ENCODE results near the gene KIZ. TPM values are rescaled to one million over a fixed set of nuclear protein-coding genes. Genes with fewer than 3 reads are reported as not detected.

The KIZ gene, protein sequence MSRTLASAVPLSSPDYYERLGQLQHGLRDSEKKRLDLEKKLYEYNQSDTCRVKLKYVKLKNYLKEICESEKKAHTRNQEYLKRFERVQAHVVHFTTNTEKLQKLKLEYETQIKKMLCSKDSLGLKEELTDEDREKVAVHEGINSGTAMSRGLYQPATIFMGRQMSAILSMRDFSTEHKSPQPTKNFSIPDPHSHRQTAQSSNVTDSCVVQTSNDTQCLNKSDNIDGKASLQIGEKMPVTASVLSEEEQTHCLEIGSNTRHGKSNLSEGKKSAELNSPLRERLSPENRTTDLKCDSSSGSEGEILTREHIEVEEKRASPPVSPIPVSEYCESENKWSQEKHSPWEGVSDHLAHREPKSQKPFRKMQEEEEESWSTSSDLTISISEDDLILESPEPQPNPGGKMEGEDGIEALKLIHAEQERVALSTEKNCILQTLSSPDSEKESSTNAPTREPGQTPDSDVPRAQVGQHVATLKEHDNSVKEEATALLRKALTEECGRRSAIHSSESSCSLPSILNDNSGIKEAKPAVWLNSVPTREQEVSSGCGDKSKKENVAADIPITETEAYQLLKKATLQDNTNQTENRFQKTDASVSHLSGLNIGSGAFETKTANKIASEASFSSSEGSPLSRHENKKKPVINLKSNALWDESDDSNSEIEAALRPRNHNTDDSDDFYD
- 13.2 and 32.0 TPM in 2 replicates for total RNA-seq (2014; rRNA removed; shearing (Covaris generic))

- peak; percentile 84 to 97 for DNase-seq (ENCODE audit: low read depth in 1 of 2, low spot score in 2 of 2)
- H3K27me3 ChIP-seq (replicated peaks): no peaks in the 10 kb centered on the region
- H3K4me1 ChIP-seq (replicated peaks): peaks cover 11% of the 10 kb centered on the region; the same call in 1 of the 2 replicates
- peak within 1 kb of the TSS; percentile 69 for H3K4me3 ChIP-seq
- no peaks in the 10 kb centered on the region for H3K9me3 ChIP-seq (replicated peaks)
- peaks cover 3% of the 10 kb centered on the region; the same call in 1 of the 2 replicates for H3K36me3 ChIP-seq
- peak within 1 kb of the TSS; percentile 42 for H3K27ac ChIP-seq
Observed at GRCh38 chr20:21125849-21126580, at the start of gene KIZ. Gene KIZ, plus strand, starts transcription at chr20:21126082. Its CDS starts 34 bp downstream, at chr20:21126116.

DNA sequence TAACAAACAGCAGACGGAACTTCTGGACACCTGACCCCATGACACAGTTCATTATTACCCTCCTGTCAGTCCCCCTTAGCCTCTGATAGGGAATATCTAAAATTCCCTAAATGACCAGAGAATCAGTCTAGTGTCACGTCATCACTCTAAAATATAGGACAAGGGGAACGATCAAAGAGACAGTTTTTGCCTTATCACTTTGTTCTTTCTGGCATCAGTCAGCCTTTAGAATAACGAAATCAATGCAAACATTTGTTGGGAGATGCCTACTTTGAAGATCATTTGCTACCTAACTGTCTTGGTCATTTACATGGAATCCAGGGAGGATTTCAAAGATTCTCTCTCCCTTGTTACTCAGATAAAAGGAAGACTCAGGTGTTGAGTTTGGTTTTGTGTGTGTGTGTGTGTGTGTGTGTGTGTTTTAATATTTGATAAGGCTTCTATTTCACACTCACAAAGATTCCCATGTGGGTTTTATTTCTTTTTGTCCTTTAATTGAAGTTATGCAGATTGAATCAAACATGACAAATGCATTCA is 48.0 kb upstream of the KIZ start:
- Histone ChIP-seq H3K4me1 (replicated peaks) (peaks cover 4% of the 10 kb centered on the region; the same call in 1 of the 2 replicates), H3K9me3 (replicated peaks) (no peaks in the 10 kb centered on the region), H3K27me3 (replicated peaks) (no peaks in the 10 kb centered on the region), H3K4me3 (no peak overlapping the region), H3K36me3 (no peaks in the 10 kb centered on the region), H3K27ac (no peak overlapping the region)
- no peak for DNase-seq (ENCODE audit: low read depth in 1 of 2, low spot score in 2 of 2)

DNA sequence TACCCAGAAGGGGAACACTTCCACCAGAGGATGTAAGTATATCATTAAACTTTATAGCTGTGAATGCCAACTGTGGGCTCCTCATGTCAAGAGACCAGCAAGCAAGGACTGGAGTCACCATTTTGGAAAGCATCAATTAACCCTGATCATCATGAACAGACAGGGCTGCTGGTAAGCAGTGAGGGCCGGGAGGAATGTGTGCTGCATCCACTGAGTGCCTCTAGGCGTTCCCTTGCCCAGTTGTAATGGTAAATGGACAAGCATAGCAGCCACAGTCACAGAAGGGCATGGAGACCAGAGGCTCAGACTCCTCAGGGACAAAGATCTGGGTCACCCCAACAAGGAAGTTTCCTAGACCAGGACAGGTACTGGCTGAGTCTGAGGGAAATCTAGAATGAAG is 43.3 kb upstream of the KIZ start:
- Histone ChIP-seq H3K4me3 (no peak overlapping the region), H3K27ac (no peak overlapping the region), H3K9me3 (replicated peaks) (no peaks in the 10 kb centered on the region), H3K36me3 (no peaks in the 10 kb centered on the region), H3K4me1 (replicated peaks) (no peaks in the 10 kb centered on the region), H3K27me3 (replicated peaks) (peaks cover 4% of the 10 kb centered on the region; the same call in 1 of the 2 replicates)
- DNase-seq (ENCODE audit: low read depth in 1 of 2, low spot score in 2 of 2): no peak

GRCh38 chr20:21083825-21084325 is 42.0 kb upstream of the KIZ start:
- H3K27me3 ChIP-seq (replicated peaks): peaks cover 10% of the 10 kb centered on the region
- H3K4me3 ChIP-seq: no peak overlapping the region
- DNase-seq (ENCODE audit: low read depth in 1 of 2, low spot score in 2 of 2): no peak
- no peak overlapping the region for H3K27ac ChIP-seq
- no peaks in the 10 kb centered on the region for H3K9me3 ChIP-seq (replicated peaks)
- no peaks in the 10 kb centered on the region for H3K36me3 ChIP-seq
- no peaks in the 10 kb centered on the region for H3K4me1 ChIP-seq (replicated peaks)

GRCh38 chr20:21087862-21088540 is 37.9 kb upstream of the KIZ start:
- Histone ChIP-seq H3K4me1 (replicated peaks) (peaks cover 9% of the 10 kb centered on the region; the same call in 1 of the 2 replicates), H3K36me3 (no peaks in the 10 kb centered on the region), H3K4me3 (no peak overlapping the region), H3K9me3 (replicated peaks) (no peaks in the 10 kb centered on the region), H3K27me3 (replicated peaks) (peaks cover 19% of the 10 kb centered on the region), H3K27ac (no peak overlapping the region)
- no peak for DNase-seq (ENCODE audit: low read depth in 1 of 2, low spot score in 2 of 2)

- Histone ChIP-seq H3K36me3 (no peaks in the 10 kb centered on the region), H3K4me3 (no peak overlapping the region), H3K27ac (no peak overlapping the region), H3K4me1 (replicated peaks) (peaks cover 9% of the 10 kb centered on the region; the same call in 1 of the 2 replicates), H3K9me3 (replicated peaks) (no peaks in the 10 kb centered on the region), H3K27me3 (replicated peaks) (peaks cover 19% of the 10 kb centered on the region)
- peak in 1 of 2 experiments; percentile 26 for DNase-seq (ENCODE audit: low read depth in 1 of 2, low spot score in 2 of 2)
Observed at GRCh38 chr20:21089391-21089790, 36.5 kb upstream of the KIZ start.

- Histone ChIP-seq H3K4me3 (no peak overlapping the region), H3K9me3 (replicated peaks) (no peaks in the 10 kb centered on the region), H3K27ac (no peak overlapping the region), H3K4me1 (replicated peaks) (peaks cover 9% of the 10 kb centered on the region; the same call in 1 of the 2 replicates), H3K27me3 (replicated peaks) (peaks cover 21% of the 10 kb centered on the region), H3K36me3 (no peaks in the 10 kb centered on the region)
- DNase-seq (ENCODE audit: low read depth in 1 of 2, low spot score in 2 of 2): no peak
Observed at GRCh38 chr20:21090111-21090618, 35.7 kb upstream of the KIZ start.

DNA sequence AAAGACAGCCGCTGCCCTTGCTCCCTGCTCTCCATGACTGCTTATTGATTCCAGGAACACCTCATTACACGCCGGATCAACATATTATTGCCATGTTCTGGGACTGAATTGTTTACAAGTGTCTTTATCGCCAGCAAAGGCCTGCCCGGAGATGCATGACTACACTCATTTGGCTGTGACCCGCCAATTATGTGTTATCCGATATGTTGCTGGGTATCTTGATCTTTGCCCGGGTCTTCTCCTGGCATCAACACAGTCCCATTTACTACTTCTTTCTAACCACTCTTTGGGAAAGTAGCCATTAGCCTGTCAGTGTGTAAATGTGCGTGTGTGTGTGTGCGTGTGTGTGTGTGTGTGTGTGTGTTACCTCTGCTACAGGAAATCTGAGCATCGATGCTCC is 35.2 kb upstream of the KIZ start:
- Histone ChIP-seq H3K4me3 (no peak overlapping the region), H3K27me3 (replicated peaks) (peaks cover 23% of the 10 kb centered on the region), H3K9me3 (replicated peaks) (no peaks in the 10 kb centered on the region), H3K27ac (no peak overlapping the region), H3K36me3 (no peaks in the 10 kb centered on the region), H3K4me1 (replicated peaks) (peaks cover 9% of the 10 kb centered on the region; the same call in 1 of the 2 replicates)
- DNase-seq (ENCODE audit: low read depth in 1 of 2, low spot score in 2 of 2): no peak

DNA sequence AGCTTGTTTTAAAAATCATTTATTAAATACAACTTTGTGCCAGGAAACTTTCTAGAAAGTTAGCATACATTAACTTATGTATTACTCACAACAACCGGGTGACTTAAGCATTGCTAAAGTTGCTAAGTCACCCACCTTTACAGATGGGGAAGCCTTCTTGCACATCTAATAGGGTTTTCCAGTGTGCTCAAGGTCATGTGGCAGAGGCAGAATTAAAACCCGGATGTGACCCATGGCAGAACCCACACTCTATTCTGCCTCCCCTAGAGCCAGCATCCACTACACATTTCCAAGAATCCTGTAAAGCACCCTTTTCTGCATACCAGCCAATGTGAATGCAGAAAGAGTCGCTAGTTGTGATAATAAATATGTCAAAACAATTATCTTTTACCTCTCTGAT is 33.1 kb upstream of the KIZ start:
- H3K4me1 ChIP-seq (replicated peaks): peaks cover 9% of the 10 kb centered on the region; the same call in 1 of the 2 replicates
- no peaks in the 10 kb centered on the region for H3K9me3 ChIP-seq (replicated peaks)
- H3K27me3 ChIP-seq (replicated peaks): peaks cover 27% of the 10 kb centered on the region
- DNase-seq (ENCODE audit: low read depth in 1 of 2, low spot score in 2 of 2): no peak
- H3K36me3 ChIP-seq: no peaks in the 10 kb centered on the region
- H3K27ac ChIP-seq: no peak overlapping the region
- H3K4me3 ChIP-seq: no peak overlapping the region

DNA sequence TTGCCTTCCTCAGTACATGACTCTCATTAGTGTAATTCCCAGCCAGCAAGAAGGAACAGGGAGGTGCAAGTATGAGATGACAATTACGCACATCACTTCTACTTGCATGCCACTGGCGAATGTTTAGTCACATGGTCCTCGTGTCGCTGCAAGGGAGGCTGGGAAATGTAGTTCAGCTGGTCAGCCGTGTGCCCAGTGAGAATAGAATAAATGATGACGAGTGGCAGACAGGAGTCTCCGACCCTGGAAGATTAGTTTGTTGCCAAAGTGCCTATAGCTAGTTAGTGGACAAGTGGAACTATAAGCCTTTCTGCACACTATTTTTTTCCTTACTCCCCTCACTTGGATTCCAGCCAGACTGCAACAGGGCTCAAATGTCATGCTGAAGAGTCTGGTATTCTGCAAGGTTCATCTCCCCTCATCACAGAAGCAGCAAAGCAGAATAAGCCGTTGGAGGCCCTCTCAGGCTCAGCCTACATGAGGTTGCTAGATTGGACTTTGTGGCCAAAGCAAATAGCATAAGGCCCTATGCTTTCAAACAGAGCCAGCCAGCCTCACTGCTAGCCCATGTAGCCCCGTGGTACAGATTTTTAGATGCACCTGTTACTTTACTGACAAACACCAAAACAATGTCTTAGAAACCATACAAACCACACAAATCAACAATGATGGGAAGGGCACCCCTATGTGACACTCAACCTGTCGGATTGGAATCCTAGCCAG is 29.4 kb upstream of the KIZ start:
- Histone ChIP-seq H3K4me3 (no peak overlapping the region), H3K9me3 (replicated peaks) (no peaks in the 10 kb centered on the region), H3K4me1 (replicated peaks) (peaks cover 13% of the 10 kb centered on the region), H3K27ac (no peak overlapping the region), H3K36me3 (no peaks in the 10 kb centered on the region), H3K27me3 (replicated peaks) (peaks cover 55% of the 10 kb centered on the region)
- no peak for DNase-seq (ENCODE audit: low read depth in 1 of 2, low spot score in 2 of 2)

DNA sequence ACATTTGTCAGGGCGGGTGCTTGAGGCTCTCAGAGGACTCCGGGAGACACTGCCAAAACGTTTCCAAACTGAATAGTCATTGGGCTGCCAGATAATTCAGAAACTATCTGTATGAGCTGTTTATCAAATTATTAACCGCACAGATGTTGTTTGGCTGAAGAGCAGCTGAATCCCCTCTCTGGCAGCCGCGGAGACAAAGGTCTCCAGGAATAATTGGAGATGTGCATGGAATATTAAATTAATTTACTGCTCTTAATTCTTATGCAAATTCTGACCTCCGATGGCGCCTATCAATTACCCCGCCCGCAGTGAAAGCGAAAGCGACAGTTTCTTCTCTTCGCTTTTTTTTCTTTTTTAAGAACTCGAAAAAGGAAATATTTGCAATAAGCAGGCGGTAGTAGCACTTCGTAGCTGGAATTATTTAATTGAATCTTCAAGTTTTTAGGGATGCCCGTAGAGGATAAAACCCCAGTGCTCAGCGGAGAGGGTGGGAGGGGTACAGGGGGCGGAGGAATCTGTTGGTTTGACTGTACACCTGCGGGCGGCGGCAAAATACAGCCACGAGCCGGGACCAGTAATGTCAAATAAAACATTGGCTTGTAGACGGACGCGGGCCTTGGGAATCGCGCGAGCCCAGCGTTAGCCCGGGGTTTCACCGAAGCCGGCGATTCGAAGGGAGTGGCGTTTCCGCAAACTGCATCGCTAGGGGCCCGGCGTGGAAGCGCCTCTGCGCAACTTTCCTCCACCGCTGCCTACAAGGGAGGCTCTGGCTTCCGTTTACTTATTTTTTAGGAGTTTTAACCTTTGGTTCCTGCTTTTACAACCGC is 25.9 kb upstream of the KIZ start:
- Histone ChIP-seq H3K27me3 (replicated peaks) (peaks cover 46% of the 10 kb centered on the region), H3K4me3 (peak overlapping the region; percentile 34), H3K9me3 (replicated peaks) (no peaks in the 10 kb centered on the region), H3K36me3 (no peaks in the 10 kb centered on the region), H3K4me1 (replicated peaks) (peaks cover 14% of the 10 kb centered on the region), H3K27ac (no peak overlapping the region)
- peak; percentile 39 to 57 for DNase-seq (ENCODE audit: low read depth in 1 of 2, low spot score in 2 of 2)

Data from SJSA1 (cell line).